HEK293 (cell line): ENCODE data around the gene PCBP3.

ENCODE experiments used
- CTCF ChIP-seq: fragments of 450-650 bp; formaldehyde crosslinking; IDR thresholded peaks from 2 replicates; pipeline ENCODE4 v1.5.1; 2016; ENCODE audit warnings: missing biosample characterization, missing genetic modification characterization
- YY1 ChIP-seq: fragments of 450-650 bp; formaldehyde crosslinking; IDR thresholded peaks from 2 replicates; pipeline ENCODE4 v1.5.1; 2018; ENCODE audit warnings: missing biosample characterization, missing genetic modification characterization
- TF ChIP-seq, protein P1 (sequence below): fragments of 450-650 bp; formaldehyde crosslinking; IDR thresholded peaks from 2 replicates; pipeline ENCODE4 v1.5.1; 2016; ENCODE audit warnings: missing biosample characterization, missing genetic modification characterization

DNA sequence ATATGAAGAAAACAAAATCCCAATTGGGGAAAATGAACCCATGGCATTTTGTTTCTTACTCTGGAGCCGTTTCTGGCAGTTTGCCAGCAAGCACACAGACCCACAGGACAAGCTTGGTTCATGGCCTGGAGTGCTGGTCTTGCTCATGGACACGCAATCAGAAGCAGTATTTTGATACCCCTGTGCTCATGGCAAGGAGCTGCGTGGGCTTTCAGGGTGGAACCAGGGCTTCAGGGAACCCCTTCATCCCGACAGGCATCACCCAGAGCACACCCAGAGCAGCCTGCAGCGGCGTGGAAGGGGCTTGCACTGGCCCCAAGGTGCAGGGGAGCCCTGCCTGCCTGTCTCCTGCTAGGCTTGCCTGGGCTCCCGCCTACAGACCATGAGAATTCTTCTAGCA is 45.4 kb upstream of the PCBP3 start:
- TF ChIP-seq CTCF (tag by site-specific recombination) (no peak), YY1 (tag by site-specific recombination) (no peak)
- TF ChIP-seq, protein P1, sequence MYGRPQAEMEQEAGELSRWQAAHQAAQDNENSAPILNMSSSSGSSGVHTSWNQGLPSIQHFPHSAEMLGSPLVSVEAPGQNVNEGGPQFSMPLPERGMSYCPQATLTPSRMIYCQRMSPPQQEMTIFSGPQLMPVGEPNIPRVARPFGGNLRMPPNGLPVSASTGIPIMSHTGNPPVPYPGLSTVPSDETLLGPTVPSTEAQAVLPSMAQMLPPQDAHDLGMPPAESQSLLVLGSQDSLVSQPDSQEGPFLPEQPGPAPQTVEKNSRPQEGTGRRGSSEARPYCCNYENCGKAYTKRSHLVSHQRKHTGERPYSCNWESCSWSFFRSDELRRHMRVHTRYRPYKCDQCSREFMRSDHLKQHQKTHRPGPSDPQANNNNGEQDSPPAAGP (tag by site-specific recombination) = no peak
